ENCODE measurements around the gene AZU1.

GRCh38 chr19:858868-859843, 31.5 kb downstream of the AZU1 start, which contains the start of gene CFD:
- no peak for TF ChIP-seq CTCF (conservative IDR thresholded peaks at IDR 0.05; ENCODE audit: low read depth, low read length)
- no peak for TF ChIP-seq EZH2 (IDR thresholded peaks at IDR 0.05; ENCODE audit: borderline replicate concordance, low read depth, low read length, poor library complexity, severe bottlenecking)
